HG03432 (cell line): Measurements from ENCODE around the gene DCAKD.

Experiments used
- ATAC-seq: cut with Tn5 transposase; IDR thresholded peaks from one replicate; pipeline ENCODE4 v1.9.1; 2021; ENCODE audit warnings: mild to moderate bottlenecking, moderate library complexity; ENCODE audit not compliant: unreplicated experiment

The DCAKD gene

GRCh38 chr17:45051060-45051719 is at the start of gene DCAKD:
Gene DCAKD (minus strand): TSS chr17:45051632. CDS start chr17:45034885, 16,747 bp downstream.
- peak; percentile 93 for ATAC-seq

GRCh38 chr17:45098869-45099616 is 47.6 kb upstream of the DCAKD start:
- ATAC-seq, result no peak

- no peak for ATAC-seq
Measured at GRCh38 chr17:45098081-45098868, 46.8 kb upstream of the DCAKD start.

- no peak for ATAC-seq
Measured at GRCh38 chr17:45096926-45097325, 45.5 kb upstream of the DCAKD start.

- ATAC-seq, result no peak
Measured at GRCh38 chr17:45096141-45096540, 44.7 kb upstream of the DCAKD start.

- ATAC-seq, result no peak
Measured at GRCh38 chr17:45093444-45094110, 42.1 kb upstream of the DCAKD start.

GRCh38 chr17:45092911-45093430 is 41.5 kb upstream of the DCAKD start:
- ATAC-seq, result no peak

GRCh38 chr17:45091778-45092425 is 40.5 kb upstream of the DCAKD start:
- ATAC-seq, result no peak

GRCh38 chr17:45090711-45091110 is 39.3 kb upstream of the DCAKD start:
- no peak for ATAC-seq

- no peak for ATAC-seq
Measured at GRCh38 chr17:45088741-45089140, 37.3 kb upstream of the DCAKD start.

GRCh38 chr17:45087978-45088377 is 36.5 kb upstream of the DCAKD start:
- ATAC-seq, result no peak

- no peak for ATAC-seq
Measured at GRCh38 chr17:45087504-45087975, 36.1 kb upstream of the DCAKD start.

GRCh38 chr17:45086865-45087503 is 35.6 kb upstream of the DCAKD start:
- no peak for ATAC-seq

- ATAC-seq, result no peak
Measured at GRCh38 chr17:45086391-45086790, 35.0 kb upstream of the DCAKD start.

GRCh38 chr17:45081047-45081703 is 29.7 kb upstream of the DCAKD start:
- ATAC-seq, result no peak

GRCh38 chr17:45077643-45078042 is 26.2 kb upstream of the DCAKD start:
- no peak for ATAC-seq

GRCh38 chr17:45073414-45074070 is 22.1 kb upstream of the DCAKD start:
- ATAC-seq, result no peak

- no peak for ATAC-seq
Measured at GRCh38 chr17:45070809-45071208, 19.4 kb upstream of the DCAKD start.

GRCh38 chr17:45070001-45070400 is 18.6 kb upstream of the DCAKD start:
- no peak for ATAC-seq
